ENCODE results near the gene IL16.

- TF ChIP-seq POLR2AphosphoS5 (IDR thresholded peaks at IDR 0.05; ENCODE audit: low read depth, low read length) (no peak), POLR2A (IDR thresholded peaks at IDR 0.05; ENCODE audit: borderline replicate concordance, extremely low read depth, insufficient read depth, insufficient read length) (no peak), ZNF274 (IDR thresholded peaks at IDR 0.05; ENCODE audit: low read depth, low read length) (no peak), SIN3A (IDR thresholded peaks at IDR 0.05; ENCODE audit: low read depth) (no peak), EZH2 (IDR thresholded peaks at IDR 0.05) (no peak), FOSL1 (IDR thresholded peaks at IDR 0.05; ENCODE audit: low read depth) (no peak), CEBPB (IDR thresholded peaks at IDR 0.05; ENCODE audit: low read depth) (no peak), SRF (IDR thresholded peaks at IDR 0.05; ENCODE audit: low read depth) (no peak), REST (IDR thresholded peaks at IDR 0.05; ENCODE audit: low read depth) (no peak)
- TF ChIP-seq, protein P1, sequence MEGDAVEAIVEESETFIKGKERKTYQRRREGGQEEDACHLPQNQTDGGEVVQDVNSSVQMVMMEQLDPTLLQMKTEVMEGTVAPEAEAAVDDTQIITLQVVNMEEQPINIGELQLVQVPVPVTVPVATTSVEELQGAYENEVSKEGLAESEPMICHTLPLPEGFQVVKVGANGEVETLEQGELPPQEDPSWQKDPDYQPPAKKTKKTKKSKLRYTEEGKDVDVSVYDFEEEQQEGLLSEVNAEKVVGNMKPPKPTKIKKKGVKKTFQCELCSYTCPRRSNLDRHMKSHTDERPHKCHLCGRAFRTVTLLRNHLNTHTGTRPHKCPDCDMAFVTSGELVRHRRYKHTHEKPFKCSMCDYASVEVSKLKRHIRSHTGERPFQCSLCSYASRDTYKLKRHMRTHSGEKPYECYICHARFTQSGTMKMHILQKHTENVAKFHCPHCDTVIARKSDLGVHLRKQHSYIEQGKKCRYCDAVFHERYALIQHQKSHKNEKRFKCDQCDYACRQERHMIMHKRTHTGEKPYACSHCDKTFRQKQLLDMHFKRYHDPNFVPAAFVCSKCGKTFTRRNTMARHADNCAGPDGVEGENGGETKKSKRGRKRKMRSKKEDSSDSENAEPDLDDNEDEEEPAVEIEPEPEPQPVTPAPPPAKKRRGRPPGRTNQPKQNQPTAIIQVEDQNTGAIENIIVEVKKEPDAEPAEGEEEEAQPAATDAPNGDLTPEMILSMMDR (IDR thresholded peaks at IDR 0.05 in 2 of 3, conservative IDR thresholded peaks at IDR 0.05 in 1 of 3; ENCODE audit: borderline replicate concordance in 1 of 3, insufficient read depth in 1 of 3, low read depth in 2 of 3, low read length in 2 of 3) = no peak
Observed at GRCh38 chr15:81282606-81282895, 85.9 kb downstream of the IL16 start.

Measured in HCT116 (cell line).